CD4-positive, alpha-beta T cell treated with Interferon alpha-2 for 1 hour (primary cell): Measurements from ENCODE around the gene CATSPERE.
"Not testable (repeated sequence)": the region's sequence is repeated elsewhere in the genome, so short reads cannot be mapped to it uniquely, and the experiment has no call there.

Experiments used
- DNase-seq, 2 donors: peaks; one replicate each; pipeline ENCODE4 v3.0.0-alpha.2; 2020 to 2022

The CATSPERE gene

GRCh38 chr1:244639561-244639960 lies 178.5 kb downstream of the CATSPERE start:
- no peak for DNase-seq

DNA sequence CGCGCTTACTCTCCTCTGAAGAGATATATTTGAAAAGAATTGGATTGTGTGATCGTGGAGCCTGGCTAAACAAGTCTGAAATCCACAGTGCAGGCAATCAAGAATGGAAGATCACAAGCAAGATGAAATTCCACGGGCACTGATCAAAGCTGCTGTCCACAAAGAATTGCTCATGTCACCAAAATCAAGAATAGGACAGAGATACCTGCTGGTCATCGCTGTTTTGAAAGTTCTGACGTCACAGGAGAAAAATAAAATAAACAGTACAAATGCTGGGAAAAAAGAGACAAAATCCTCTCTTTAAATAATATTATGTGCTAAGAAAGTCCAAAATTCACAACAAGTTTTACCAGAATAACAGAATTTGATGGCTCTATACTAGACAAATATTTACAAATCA lies 179.8 kb downstream of the CATSPERE start:
- DNase-seq, result no peak

GRCh38 chr1:244642526-244642925 lies 181.5 kb downstream of the CATSPERE start:
- DNase-seq, result no peak

DNA sequence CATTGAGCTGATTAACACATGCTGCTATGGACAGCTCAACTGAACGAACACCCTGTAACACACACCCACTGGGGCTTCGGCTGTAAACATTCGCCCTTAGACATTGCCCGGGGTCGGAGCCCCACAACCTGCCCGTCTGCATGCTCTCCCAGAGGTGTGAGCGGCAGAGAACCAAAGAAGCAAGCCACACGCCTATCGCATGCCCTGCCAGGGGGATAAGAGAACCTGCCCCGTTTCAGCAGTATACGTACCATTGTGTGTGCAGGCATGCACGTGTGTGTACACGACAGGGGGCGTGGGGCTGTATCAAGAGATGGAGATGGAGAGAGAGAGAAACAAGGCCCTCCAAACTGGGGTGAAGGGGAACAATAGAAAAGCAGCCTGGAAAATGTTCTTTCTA lies 181.9 kb downstream of the CATSPERE start:
- no peak for DNase-seq

DNA sequence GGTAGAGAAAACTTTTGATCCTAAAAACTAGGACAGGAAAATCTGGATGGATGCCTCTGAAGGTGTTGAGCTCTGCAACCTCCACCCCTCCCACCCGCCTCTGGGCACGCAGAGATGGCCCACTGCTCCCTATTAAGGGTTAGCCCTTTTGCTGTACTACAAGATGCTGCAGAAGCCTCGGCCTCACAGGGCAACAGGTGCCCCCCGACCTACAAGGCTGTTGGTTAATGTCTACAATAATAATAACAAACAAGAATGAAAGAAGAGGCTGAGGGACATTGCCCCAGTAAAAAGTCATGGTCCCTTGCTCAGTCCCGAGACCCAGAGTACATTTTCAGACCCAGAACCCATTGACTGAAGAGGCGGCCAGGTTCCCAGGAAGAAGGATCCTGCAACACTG lies 184.3 kb downstream of the CATSPERE start:
- no peak for DNase-seq

DNA sequence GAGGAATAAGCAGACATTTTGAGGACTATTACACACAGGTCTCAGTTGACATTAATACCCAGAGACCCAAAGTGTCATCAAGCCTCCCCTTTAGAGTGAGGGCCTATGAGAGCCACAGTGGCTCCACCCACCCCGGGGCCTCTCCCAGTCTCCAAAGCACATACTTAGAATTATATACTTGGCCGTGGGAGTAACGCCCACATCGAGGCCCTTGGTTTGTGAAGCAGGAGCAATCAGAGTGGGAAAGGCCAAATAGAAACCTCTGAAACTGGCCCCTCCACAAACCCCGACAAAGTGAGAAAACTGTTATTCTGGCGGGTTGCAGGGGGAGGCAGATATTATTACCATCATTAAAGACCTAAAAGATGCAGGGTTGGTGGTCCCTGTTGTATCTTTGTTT lies 184.8 kb downstream of the CATSPERE start:
- DNase-seq, result no peak

DNA sequence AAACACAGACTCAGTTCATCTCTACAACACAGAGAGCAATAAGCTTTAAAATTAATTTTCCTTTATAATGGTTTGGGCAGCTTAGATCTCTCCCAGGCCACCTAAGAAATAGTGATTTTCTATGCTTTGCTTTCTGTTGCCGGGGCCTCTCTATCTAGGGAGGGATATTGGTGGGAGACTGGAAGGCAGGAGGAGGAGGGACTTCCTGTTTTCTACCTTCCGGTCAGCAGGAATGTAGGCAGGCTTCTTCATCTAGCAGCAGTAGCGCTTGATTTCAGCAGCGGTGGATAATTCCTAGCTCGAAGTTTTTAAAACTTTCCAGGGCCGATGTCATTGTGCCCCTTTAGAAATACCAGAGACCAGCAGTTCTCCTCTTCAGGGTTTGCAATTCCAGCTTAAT lies 186.7 kb downstream of the CATSPERE start:
- no peak for DNase-seq

DNA sequence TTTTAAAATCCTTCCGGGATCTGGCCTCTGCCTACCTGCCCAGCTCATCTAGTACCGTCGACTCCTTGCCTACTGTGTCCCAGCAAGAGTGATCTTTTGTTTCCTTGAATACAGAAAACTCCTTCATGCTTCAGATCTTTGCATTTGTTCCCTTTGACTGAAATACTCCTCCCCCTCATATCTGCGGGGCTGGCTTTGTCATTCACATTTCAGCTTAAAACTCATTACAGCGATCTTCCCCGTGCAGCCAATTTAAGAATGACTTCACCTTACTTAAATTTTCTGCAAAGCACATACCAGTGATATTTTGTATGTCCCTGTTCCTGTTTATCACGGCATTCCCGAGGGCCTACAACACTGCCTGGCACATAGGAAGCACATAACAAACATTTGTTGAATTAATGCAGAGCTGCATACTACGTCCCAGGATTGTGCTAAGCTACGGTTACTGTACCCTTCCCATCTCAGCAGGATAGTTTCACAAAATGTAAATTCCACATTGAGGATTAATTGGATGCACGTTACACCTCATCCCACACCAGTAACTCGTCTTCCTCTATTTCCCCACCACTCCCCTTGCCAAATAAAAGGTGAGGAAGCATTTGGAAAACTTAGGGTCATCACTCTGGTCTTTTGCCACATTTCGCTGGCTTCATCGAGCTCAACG lies 191.0 kb downstream of the CATSPERE start:
- DNase-seq, result no peak

GRCh38 chr1:244652623-244653438 lies 191.8 kb downstream of the CATSPERE start, which contains the start of gene DESI2:
TSS of gene DESI2 (plus strand) at chr1:244653126. CDS start at chr1:244653314, 188 bp downstream.
- DNase-seq, result peak; percentile 99 to 100

DNA sequence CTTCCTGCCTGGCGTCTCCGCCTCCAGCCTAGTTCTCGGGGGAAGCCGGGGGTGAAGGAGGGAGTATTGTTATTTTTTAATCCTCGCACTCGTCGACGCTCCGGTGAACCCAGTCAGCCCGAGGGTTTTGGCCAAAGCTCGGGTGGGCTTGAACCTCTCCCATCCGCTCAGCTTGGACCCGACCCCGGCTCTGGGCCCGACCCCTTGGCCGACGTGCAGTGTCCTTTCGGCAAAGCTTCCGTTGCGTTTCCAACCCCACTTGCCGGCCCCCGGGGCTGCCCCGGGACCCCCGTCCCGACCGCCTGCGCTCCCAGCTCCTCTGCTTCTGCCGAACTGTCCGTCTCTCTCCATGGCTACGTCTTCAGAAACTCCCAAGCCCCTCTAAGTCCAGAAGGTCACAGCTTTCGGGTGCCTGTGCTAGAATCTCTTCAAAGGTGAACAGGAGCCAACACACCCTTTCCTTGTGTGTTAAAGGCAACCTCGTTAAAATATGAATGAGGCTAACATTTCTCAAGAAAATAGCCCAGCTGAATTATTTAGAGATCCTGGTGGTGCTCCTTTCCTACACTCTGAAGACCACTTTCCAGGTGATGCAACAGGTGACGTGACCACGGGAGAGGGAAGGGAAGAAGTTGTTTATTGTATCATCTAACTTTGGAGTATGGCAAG lies 192.5 kb downstream of the CATSPERE start:
- DNase-seq, result peak in 1 of 2 donors; percentile 22

DNA sequence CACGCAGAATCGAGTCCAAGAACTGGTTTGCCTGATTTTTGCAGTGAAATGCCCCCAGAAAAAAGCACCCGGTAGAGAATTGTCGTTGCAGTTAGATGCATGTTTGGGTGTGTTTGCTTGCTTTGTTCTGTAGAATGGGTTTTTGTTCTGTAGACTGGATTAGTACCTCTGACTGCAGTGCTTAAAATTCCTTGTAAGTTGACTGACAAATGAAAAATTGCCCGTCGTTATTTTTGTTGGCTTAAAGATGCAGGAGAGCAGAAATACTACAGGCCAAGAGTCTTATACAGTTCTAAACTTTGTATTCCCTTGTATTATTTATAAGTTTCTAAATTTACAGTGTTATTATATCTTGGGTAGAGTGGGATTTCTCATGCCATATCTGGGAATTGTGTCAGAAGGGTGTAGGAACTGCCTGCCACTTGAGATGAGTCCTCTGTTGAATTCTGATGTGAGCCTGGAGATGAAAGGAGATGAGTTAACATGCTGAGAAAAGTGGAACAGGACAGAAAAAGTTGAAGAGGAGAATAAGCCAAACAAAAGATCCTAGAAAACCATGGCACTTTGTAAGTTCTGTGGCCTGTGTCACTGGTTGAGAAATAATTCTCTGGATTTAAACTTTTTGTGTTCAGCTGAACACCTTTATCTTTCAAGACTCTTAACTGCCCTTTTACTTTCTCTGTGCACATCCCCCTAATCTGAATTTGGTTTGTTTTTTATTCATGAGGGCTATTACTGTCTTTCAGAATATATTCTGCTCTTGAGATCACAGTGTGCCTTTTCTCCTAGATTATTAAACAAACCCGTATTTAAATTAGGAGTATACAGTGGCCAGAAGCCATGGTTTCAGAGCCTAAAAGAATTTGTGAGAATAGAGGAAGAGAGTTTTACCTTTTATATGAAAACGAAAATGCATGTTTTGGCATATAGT lies 193.3 kb downstream of the CATSPERE start:
- DNase-seq, result no peak

DNA sequence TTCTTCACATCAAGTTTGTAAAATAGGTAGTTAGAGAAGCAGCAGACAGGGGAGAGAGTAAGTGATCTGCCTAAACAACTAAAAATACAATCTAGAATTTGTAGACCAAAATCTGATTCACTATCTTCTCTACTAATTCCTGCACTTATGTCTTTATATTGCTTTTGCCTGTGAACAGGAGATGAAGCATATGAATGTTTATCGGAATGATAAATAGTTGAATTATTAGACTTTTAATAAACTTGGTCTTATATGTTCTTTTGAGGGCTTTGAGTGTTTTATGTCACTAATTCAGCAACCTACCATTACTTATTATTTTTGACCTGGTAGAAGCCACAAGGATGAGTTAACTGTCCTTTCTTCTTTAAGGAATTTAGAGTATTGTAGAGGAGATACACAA lies 194.1 kb downstream of the CATSPERE start:
- DNase-seq, result no peak

DNA sequence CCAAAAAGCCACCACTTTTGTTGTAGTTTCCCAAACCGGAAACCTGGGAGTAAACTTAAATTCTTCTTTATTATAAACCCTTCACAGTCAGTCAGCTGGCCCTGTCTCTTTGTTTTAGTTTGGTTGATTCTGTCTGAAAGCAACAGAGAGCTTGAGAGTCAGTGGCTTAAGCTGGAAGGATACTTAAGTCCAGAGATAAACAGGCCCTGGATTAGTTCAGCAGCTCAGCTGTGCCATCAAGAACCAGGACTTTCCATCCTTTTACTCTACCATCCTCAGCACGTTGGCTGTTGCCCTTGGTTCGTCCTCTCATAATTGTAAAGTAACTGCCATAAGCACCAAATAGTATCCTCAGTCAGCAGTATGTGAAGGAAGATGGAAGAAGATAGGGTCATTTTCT lies 196.3 kb downstream of the CATSPERE start:
- DNase-seq, result no peak

- no peak for DNase-seq
Measured at GRCh38 chr1:244659694-244660093, 198.6 kb downstream of the CATSPERE start.

GRCh38 chr1:244660595-244660994 lies 199.5 kb downstream of the CATSPERE start:
- no peak for DNase-seq

DNA sequence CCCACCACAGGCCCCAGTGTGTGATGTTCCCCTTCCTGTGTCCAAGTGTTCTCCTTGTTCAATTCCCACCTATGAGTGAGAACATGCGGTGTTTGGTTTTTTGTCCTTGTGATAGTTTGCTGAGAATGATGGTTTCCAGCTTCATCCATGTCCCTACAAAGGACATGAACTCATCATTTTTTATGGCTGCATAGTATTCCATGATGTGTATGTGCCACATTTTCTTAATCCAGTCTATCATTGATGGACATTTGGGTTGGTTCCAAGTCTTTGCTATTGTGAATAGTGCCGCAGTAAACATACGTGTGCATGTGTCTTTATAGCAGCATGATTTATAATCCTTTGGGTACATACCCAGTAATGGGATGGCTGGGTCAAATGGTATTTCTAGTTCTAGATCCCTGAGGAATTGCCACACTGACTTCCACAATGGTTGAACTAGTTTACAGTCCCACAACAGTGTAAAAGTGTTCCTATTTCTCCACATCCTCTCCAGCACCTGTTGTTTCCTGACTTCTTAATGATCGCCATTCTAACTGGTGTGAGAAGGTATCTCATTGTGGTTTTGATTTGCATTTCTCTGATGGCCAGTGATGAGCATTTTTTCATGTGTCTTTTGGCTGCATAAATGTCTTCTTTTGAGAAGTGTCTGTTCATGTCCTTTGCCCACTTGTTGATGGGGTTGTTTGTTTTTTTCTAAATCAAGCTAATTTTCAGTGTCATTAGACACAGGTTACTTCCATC lies 200.7 kb downstream of the CATSPERE start:
- DNase-seq, result not testable (repeated sequence)

- no peak for DNase-seq
Measured at GRCh38 chr1:244662599-244662998, 201.5 kb downstream of the CATSPERE start.

DNA sequence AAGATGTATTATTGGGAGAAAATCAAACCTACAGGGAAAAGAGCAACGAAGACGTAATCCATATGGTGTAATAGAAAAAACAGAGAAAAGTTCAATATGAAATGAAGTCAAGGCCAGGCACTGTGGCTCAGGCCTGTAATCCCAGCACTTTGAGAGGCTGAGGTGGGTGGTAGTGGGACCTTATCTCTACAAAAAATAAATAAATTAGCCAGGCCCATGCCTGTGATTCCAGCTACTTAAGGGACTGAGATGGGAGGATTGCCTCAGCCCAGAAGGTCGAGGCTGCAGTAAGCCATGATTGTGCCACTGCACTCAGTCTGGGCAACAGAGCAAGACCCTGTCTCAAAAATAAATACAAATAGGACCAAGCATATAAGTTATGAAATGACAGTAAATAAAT lies 203.3 kb downstream of the CATSPERE start:
- no peak for DNase-seq

- DNase-seq, result no peak
Measured at GRCh38 chr1:244665771-244666217, 204.7 kb downstream of the CATSPERE start.

- DNase-seq, result not testable (repeated sequence)
Measured at GRCh38 chr1:244666672-244667418, 205.8 kb downstream of the CATSPERE start.

DNA sequence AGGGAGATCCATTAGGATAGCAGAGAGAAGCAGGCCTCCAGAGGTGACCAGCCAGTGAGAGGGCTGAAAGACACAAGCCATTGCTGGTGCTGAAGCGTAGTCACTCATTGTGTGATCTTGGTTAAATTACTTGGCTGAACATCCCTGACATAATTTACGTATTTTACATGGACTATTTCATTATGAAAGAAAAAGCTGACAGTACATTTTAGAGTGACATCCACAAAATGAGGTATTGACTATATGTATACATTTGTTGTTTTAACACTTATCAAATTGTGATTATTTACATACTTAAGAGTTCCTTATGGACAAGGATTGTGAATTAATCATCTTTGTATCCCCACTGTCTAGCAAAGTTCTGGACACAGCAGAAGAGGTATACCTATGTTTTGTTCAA lies 206.7 kb downstream of the CATSPERE start:
- DNase-seq, result no peak
